ENCODE data around the gene SPIC.
"Not testable (repeated sequence)": the region's sequence is repeated elsewhere in the genome, so short reads cannot be mapped to it uniquely, and the experiment has no call there.

SPIC gene

GRCh38 chr12:101474711-101475386 is at the start of gene SPIC:
Gene SPIC, plus strand, starts transcription at chr12:101475336. Its CDS starts 1,569 bp downstream, at chr12:101476905.
- DNase-seq (ENCODE audit: low read depth in 2 of 2) = no peak

GRCh38 chr12:101430456-101430855 is 44.7 kb upstream of the SPIC start:
- DNase-seq (ENCODE audit: low read depth in 2 of 2) = no peak

GRCh38 chr12:101436136-101436535 is 39.0 kb upstream of the SPIC start:
- DNase-seq (ENCODE audit: low read depth in 2 of 2) = no peak

GRCh38 chr12:101439236-101439635 is 35.9 kb upstream of the SPIC start:
- DNase-seq (ENCODE audit: low read depth in 2 of 2) = no peak

GRCh38 chr12:101441461-101442224 is 33.5 kb upstream of the SPIC start:
- DNase-seq (ENCODE audit: low read depth in 2 of 2) = no peak

- no peak for DNase-seq (ENCODE audit: low read depth in 2 of 2)
Observed at GRCh38 chr12:101455685-101456084, 19.5 kb upstream of the SPIC start.

GRCh38 chr12:101459642-101460346 is 15.3 kb upstream of the SPIC start:
- DNase-seq (ENCODE audit: low read depth in 2 of 2) = no peak

- no peak for DNase-seq (ENCODE audit: low read depth in 2 of 2)
Observed at GRCh38 chr12:101468948-101469347, 6.2 kb upstream of the SPIC start.

GRCh38 chr12:101470939-101471338 is 4.2 kb upstream of the SPIC start:
- DNase-seq (ENCODE audit: low read depth in 2 of 2) = no peak

GRCh38 chr12:101471878-101472277 is 3.3 kb upstream of the SPIC start:
- not testable (repeated sequence) for DNase-seq (ENCODE audit: low read depth in 2 of 2)

- DNase-seq (ENCODE audit: low read depth in 2 of 2) = no peak
Observed at GRCh38 chr12:101474248-101474647, 888 bp upstream of the SPIC start.

- DNase-seq (ENCODE audit: low read depth in 2 of 2) = no peak
Observed at GRCh38 chr12:101475751-101476305, 692 bp downstream of the SPIC start.

GRCh38 chr12:101480849-101481248 is 5.7 kb downstream of the SPIC start:
- no peak for DNase-seq (ENCODE audit: low read depth in 2 of 2)

- DNase-seq (ENCODE audit: low read depth in 2 of 2) = no peak
Observed at GRCh38 chr12:101485021-101485420, 9.9 kb downstream of the SPIC start.

GRCh38 chr12:101488469-101488868 is 13.3 kb downstream of the SPIC start:
- no peak for DNase-seq (ENCODE audit: low read depth in 2 of 2)

- DNase-seq (ENCODE audit: low read depth in 2 of 2) = no peak
Observed at GRCh38 chr12:101490286-101490920, 15.3 kb downstream of the SPIC start.

- no peak for DNase-seq (ENCODE audit: low read depth in 2 of 2)
Observed at GRCh38 chr12:101491329-101491728, 16.2 kb downstream of the SPIC start.

GRCh38 chr12:101493556-101493955 is 18.4 kb downstream of the SPIC start:
- DNase-seq (ENCODE audit: low read depth in 2 of 2) = no peak

GRCh38 chr12:101498252-101498651 is 23.1 kb downstream of the SPIC start:
- no peak for DNase-seq (ENCODE audit: low read depth in 2 of 2)

- no peak for DNase-seq (ENCODE audit: low read depth in 2 of 2)
Observed at GRCh38 chr12:101501410-101501995, 26.4 kb downstream of the SPIC start.

GRCh38 chr12:101521136-101521535 is 46.0 kb downstream of the SPIC start:
- DNase-seq (ENCODE audit: low read depth in 2 of 2) = no peak

All from stimulated activated CD4-positive, alpha-beta T cell treated with anti-CD3 and anti-CD28 coated beads, Interleukin-4, amount 100 ng/mL, for 48 hours (primary cell).